ENCODE results near the gene NRXN2. TPM values are rescaled to one million over a fixed set of nuclear protein-coding genes. Genes with fewer than 3 reads are reported as not detected.

Gene NRXN2
- polyA plus RNA-seq, 4 donors = 0.45 to 8.9 (median 2.7) TPM

DNA sequence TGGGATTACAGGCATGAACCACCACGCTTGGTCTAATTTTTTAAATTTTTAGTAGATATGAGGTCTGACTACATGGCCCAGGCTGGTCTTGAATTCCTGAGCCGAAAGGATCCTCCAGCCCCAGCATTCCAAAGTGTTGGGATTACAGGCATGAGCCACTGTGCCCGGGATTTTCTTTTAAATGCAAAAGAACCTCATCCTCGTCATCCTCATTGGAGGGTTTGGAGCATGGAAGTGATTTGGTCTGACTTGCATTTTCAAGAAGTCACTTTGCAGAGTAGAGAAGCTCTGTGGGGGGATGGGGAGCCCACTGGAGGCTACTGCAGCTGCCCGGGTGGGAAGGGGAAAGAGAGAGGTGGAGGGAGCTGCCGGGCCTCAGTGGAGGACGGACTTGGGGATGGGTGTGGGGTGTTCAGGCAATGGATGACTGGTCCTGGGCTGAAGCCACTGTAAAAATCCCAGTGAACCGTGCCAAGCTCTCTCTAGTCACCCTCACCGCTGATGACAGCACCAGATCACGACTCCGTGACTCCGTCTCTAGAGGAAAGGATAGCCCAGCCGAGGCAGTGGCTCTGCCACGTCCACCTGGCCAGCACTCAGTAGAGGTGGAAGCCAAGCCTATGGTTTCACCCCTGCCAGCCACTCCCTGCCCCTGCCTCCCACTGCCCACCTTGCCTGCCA is 164.8 kb downstream of the NRXN2 start:
- Histone ChIP-seq H3K4me1 (ENCODE audit: control insufficient read depth in 3 of 3, insufficient read depth in 2 of 3, low read depth in 1 of 3, low read length in 2 of 3) (peaks cover 0 to 38% (median 0%) of the 10 kb centered on the region in 3 donors), H3K27ac (ENCODE audit: low read depth in 1 of 3, low read length in 2 of 3) (no peak overlapping the region), H3K36me3 (ENCODE audit: control insufficient read depth in 3 of 3, insufficient read depth in 2 of 3, low read depth in 1 of 3, low read length in 3 of 3) (no peaks in the 10 kb centered on the region), H3K4me3 (ENCODE audit: low read depth in 1 of 3, low read length in 3 of 3) (no peak overlapping the region), H3K27me3 (ENCODE audit: control insufficient read depth in 3 of 3, insufficient read depth in 3 of 3, low read length in 3 of 3) (no peaks in the 10 kb centered on the region), H3K9me3 (ENCODE audit: control insufficient read depth in 2 of 2, insufficient read depth in 1 of 2, low read depth in 1 of 2, low read length in 1 of 2) (no peaks in the 10 kb centered on the region)
- DNase-seq (no peak), FAIRE-seq (no peak)
- 82 to 92% (median 88%) methylated on average over 13 to 14 of the region's 14 CpGs for WGBS, 3 donors

DNA sequence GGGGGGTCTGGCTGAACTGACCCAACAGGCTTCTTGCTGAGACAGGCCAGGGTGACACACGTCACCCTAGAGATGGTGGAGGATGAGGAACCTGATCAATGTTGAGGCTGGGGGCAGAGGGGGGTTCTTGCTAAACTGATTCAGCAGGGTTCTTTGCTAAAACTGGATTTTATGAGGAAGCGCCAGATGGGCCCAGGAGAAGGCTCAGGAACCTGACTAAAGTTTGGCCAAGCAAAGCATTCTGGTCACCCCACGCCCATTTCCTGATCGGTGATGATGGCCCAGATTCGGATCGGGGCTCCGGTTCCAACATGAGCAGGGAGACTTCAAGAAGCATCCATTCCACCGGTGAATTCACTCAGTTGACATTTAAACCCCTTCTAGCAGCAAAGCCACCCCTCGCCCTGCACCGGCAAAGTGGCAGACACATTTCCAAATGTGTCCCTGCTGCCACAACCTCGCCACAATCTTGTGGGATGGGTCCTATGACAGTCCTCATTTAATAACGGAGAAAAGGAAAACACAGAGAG is 166.2 kb downstream of the NRXN2 start:
- no peak overlapping the region for H3K27ac ChIP-seq (ENCODE audit: low read depth in 1 of 3, low read length in 2 of 3)
- no peaks in the 10 kb centered on the region for H3K9me3 ChIP-seq (ENCODE audit: control insufficient read depth in 2 of 2, insufficient read depth in 1 of 2, low read depth in 1 of 2, low read length in 1 of 2)
- no peak overlapping the region for H3K4me3 ChIP-seq (ENCODE audit: low read depth in 1 of 3, low read length in 3 of 3)
- WGBS, 3 donors = 87 to 90% (median 87%) methylated on average over 12 of the region's 12 CpGs
- no peaks in the 10 kb centered on the region for H3K27me3 ChIP-seq (ENCODE audit: control insufficient read depth in 3 of 3, insufficient read depth in 3 of 3, low read length in 3 of 3)
- H3K36me3 ChIP-seq (ENCODE audit: control insufficient read depth in 3 of 3, insufficient read depth in 2 of 3, low read depth in 1 of 3, low read length in 3 of 3) = no peaks in the 10 kb centered on the region
- peaks cover 0 to 38% (median 0%) of the 10 kb centered on the region in 3 donors for H3K4me1 ChIP-seq (ENCODE audit: control insufficient read depth in 3 of 3, insufficient read depth in 2 of 3, low read depth in 1 of 3, low read length in 2 of 3)
- FAIRE-seq = no peak
- no peak for DNase-seq

Other genes starting within 250 kb of the NRXN2 start
- gene SLC22A11, start 167.3 kb downstream of the NRXN2 start, polyA plus RNA-seq = under 1 TPM in 2 of 4 donors, not detected in 2; 0.07 to 0.50 TPM
- under 1 TPM in 1 of 4 donors, not detected in 3; 0.16 TPM for gene SLC22A12, start 132.0 kb downstream of the NRXN2 start, polyA plus RNA-seq
- 10 to 100 TPM in 1 of 4 donors, 1 to 10 TPM in 3; 2.9 to 14.6 (median 4.1) TPM for gene RASGRP2, start 20.9 kb upstream of the NRXN2 start, polyA plus RNA-seq
- 1 to 10 TPM in 3 of 4 donors, under 1 TPM in 1; 0.54 to 1.5 (median 1.1) TPM for gene PYGM, start 36.8 kb upstream of the NRXN2 start, polyA plus RNA-seq
- gene SF1, start 55.3 kb upstream of the NRXN2 start, polyA plus RNA-seq = 100 to 1,000 TPM in 1 of 4 donors, 10 to 100 TPM in 3; 69.8 to 328 (median 83.5) TPM
- gene MAP4K2, start 80.0 kb upstream of the NRXN2 start, polyA plus RNA-seq = 10 to 100 TPM in 2 of 4 donors, 1 to 10 TPM in 2; 9.2 to 13.6 (median 9.9) TPM
- gene MEN1, start 87.4 kb upstream of the NRXN2 start, polyA plus RNA-seq = 10 to 100 TPM; 17.6 to 28.3 (median 25.2) TPM
- gene CDC42BPG, start 121.5 kb upstream of the NRXN2 start, polyA plus RNA-seq = 10 to 100 TPM in 3 of 4 donors, 1 to 10 TPM in 1; 8.3 to 36.5 (median 19.5) TPM
- 10 to 100 TPM; 31.3 to 94.0 (median 34.5) TPM for gene EHD1, start 155.4 kb upstream of the NRXN2 start, polyA plus RNA-seq
- gene ATG2A, start 194.0 kb upstream of the NRXN2 start, polyA plus RNA-seq = 10 to 100 TPM; 18.0 to 35.7 (median 24.7) TPM
- gene PPP2R5B, start 201.5 kb upstream of the NRXN2 start, polyA plus RNA-seq = 10 to 100 TPM in 3 of 4 donors, 1 to 10 TPM in 1; 8.2 to 15.9 (median 13.6) TPM
- gene GPHA2, start 212.7 kb upstream of the NRXN2 start, polyA plus RNA-seq = under 1 TPM in 2 of 4 donors, not detected in 2; 0.13 to 0.19 TPM
- gene MAJIN, start 248.9 kb upstream of the NRXN2 start, polyA plus RNA-seq = under 1 TPM in 1 of 4 donors, not detected in 3; 0.25 TPM